GM19468 (cell line): ENCODE measurements around the gene KATNAL1.
"Not testable (repeated sequence)": the region's sequence is repeated elsewhere in the genome, so short reads cannot be mapped to it uniquely, and the experiment has no call there.

Experiments
- ATAC-seq: cut with Tn5 transposase; IDR thresholded peaks from one replicate; pipeline ENCODE4 v1.9.1; 2021; ENCODE audit warnings: mild to moderate bottlenecking, moderate library complexity, moderate number of reproducible peaks; ENCODE audit not compliant: unreplicated experiment; ENCODE audit errors: extremely low read depth

The KATNAL1 gene

DNA sequence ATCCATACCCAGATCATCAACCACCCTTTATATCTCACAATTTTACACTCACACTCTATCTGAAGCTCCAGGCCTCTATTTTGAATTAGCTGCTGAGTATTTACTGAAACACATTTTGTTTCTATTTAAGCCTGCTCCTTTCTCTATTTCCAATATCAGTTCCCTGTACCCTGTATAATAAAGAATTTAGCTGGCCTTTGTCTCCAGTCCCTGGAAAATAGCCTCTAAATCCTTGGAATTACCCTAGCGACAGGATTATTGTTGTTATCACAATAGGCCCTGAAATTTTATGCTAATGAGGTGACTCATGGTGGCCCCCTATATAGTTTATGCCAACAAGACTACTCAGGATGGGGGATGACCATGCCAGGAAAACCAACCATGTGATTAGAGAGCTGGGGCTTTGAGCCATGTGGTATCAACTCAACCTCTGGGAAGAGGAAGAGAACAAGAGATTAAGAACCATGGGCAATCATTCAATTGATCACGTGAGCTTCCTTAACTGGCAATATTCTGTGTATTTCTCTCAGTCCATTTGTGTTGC lies 72.7 kb downstream of the KATNAL1 start:
- no peak for ATAC-seq

DNA sequence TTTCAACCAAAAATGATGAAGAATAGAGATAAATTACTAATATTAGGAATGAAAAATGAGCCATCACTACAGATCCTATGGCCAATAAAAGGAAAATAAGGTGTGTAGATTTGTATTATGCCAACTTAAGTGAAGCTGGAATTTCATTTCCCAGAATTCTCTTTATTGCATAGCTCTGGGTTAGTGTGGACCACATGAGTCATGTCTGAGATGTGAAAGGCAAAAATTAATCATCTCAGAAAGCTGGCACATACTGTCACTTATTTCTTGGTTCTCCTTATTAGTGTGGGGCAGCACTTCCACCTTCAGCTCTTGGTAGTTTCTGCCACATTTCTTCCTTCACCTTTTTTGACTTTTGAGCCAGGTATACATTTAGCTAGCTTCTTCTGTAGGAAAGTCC lies 82.6 kb downstream of the KATNAL1 start:
- no peak for ATAC-seq

- ATAC-seq = no peak
These were observed 85.1 kb downstream of the KATNAL1 start for GRCh38 chr13:30222254-30222653.

DNA sequence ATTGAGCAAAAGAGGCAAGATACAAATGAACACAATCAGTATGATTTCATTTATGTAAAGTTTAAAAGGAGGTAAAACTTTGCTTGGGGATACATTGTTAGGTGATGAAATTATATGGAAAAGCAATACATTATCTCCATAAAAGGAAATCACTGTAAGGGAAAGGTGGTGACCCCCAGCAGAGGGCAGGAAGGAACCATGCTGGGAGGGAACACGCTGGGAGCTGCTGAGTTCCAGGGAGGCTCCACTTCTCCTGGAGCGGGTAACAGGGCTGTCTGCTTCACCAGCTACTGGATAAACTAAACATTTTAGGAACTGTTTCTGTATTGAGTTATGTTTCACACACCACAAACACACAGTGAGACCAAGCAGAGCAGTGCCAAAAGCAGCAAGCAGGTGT lies 91.2 kb downstream of the KATNAL1 start:
- ATAC-seq = no peak

DNA sequence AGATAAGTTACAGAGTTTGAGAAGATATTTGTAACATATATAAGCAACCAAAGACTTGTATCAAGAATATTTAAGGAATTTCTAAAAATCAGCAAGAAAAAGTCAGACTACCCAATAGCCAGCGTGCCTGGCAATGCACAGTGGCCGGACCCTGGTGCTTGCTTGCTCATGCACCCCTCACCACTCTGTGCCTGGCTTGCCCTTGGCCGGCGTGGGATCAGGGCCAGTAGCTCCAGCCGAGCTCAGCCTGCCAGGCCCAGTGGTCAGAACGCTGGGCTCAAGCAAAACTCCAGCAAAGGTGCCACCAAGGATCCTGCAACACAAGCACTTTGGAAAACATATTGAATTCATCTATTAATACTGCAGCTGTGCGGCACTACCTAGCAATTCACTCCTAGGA lies 95.1 kb downstream of the KATNAL1 start:
- no peak for ATAC-seq

GRCh38 chr13:30211745-30212144 lies 95.6 kb downstream of the KATNAL1 start:
- ATAC-seq = no peak

GRCh38 chr13:30204564-30204963 lies 102.8 kb downstream of the KATNAL1 start:
- ATAC-seq = peak; percentile 14

GRCh38 chr13:30196025-30196424 lies 111.3 kb downstream of the KATNAL1 start:
- no peak for ATAC-seq

GRCh38 chr13:30194906-30195305 lies 112.4 kb downstream of the KATNAL1 start:
- ATAC-seq = no peak

DNA sequence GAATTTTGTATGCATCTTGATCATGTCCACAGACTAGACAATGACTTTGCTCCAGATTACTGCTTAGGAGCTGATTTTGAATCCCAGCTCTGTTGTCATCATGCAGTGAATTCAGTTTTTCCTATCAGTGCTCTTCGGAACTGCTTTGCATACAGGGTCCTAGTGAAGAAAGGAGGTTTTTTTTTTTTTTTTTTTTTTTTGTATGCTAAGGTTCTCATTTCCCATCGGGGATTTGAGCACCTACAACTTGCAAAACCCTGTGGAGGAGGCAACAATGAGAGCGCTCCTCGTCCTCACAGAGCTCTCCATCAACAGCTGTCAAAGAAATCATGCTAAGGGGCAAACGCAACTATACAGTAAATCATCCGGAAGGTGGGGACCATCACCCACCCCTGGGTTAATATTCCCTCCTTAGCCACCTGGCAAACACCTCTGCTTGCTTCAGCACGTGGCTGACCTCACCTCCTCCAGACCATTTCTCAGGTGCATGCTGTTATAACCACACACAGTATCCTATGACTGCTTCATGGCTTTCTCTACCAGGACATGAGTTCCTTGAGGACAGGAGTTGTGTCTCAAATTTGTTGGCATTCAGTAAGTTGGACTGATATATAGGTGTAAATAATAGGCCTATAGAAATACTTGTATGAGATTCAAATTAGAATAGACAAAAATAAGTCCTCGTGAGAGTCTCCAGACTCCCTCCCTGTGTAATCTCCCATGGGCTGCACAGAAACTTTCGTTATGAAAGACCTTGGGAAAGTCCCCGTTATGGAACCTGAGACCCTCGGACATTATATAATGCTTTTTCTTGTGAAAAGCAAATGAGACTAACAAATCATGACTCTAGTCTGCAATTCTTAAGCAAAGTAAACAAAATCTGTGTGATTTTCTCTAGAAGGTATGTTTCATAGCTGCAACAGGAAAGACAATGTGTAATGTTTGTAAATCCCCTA lies 113.8 kb downstream of the KATNAL1 start:
- ATAC-seq = no peak

- no peak for ATAC-seq
These were observed 114.8 kb downstream of the KATNAL1 start for GRCh38 chr13:30192320-30193093.

DNA sequence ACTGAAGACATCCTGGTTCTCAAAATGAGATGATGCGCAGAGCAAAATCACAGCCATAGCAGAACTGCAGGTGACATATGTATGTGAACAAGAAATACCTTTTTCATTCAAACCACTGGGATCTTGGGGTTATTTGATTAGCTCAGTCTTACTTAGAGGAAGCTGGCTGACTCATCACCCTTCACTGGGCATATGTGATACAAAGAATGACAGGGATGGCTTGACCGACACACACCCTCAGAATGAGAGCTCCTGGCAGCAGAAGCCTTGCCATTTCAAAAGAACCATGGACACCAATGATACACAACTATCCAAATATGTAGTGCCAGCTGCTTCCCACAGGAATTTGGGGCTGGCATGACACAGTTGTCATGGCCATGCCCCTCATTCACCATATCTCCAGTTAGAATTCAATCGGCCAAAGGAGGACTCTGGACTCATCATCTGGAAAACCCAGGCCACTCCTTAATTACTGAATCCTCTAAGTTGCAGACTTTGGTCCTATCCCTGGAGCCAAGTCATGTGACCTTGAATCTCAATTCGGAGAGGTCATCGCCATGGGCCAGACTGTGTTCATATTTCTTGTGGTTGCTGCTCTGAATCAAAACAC lies 115.8 kb downstream of the KATNAL1 start:
- ATAC-seq = no peak

GRCh38 chr13:30186634-30187415 lies 120.5 kb downstream of the KATNAL1 start:
- ATAC-seq = no peak

DNA sequence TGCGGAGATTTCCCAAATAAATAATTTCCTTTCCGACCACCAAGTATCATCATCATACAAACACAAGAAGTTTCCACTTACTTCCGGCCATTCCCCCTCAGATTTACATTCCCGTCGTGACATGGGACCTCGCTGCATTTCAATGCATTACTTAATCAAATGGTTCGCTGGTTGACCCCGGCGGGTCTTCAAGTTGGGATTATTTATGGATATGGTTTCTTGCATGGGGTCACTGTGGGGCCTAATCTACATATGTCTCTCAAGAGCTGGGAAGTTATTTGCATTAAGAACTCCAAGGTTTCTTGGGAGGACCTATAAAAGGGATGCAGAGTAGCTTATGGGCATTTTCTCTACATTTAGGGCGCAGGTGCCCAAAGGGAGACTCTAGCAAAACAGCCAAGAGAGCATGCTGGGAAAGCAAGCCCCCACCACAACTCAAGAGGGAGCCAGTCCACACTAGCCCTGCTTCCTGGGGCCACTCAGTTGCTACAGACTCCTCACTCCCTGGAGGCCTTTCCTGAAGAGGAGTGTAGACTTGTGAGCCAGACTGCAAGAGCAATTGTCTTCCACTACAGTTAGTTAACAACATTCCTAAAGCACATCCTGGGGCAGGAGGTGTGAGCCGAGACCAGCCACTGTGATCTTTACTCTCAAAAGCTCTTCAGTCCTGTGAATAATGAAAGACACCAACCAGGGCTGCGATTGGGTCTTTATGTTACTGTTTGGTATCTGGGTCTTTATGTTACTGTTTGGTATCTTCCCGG lies 125.3 kb downstream of the KATNAL1 start:
- no peak for ATAC-seq

- ATAC-seq = no peak
These were observed 127.6 kb downstream of the KATNAL1 start for GRCh38 chr13:30179597-30180276.

DNA sequence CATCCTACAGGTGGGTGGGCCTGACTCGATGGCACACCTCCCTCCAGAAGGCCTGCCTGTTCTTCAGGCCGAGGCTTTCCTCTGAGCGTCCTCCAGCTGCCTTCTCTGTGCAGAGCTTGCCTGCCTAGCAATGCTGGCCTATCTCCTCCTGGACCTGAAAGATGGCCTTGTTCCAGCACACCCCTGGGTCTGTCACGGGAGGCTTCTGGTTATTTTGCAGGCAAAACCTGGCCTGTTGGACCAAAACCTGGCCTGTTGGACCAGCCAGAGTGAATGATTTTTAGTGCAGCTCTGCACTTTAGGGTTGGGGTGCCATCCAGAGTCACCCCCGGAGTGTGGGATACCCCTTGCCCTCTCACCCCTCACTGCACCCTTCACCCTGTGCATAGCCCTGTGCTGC lies 128.4 kb downstream of the KATNAL1 start:
- no peak for ATAC-seq

GRCh38 chr13:30175166-30175565 lies 132.2 kb downstream of the KATNAL1 start:
- no peak for ATAC-seq

DNA sequence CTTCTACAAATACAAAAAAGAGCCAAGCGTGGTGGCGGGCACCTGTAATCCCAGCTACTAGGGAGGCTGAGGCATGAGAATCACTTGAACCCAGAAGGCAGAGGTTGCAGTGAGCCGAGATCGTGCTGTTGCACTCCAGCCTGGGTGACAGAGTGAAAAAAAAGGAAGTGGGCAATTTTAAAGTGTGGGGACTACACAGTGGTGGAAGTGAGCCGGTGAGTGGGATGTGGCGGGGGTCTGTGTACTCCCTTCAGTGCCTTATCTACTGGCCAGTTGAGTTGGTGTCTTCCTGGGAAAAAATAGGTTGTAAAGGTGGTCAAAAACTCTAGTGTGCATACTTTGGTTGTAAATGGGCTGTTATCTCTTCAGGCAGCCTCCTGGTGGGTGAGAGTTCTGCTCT lies 133.1 kb downstream of the KATNAL1 start:
- not testable (repeated sequence) for ATAC-seq

- ATAC-seq = no peak
These were observed 134.1 kb downstream of the KATNAL1 start for GRCh38 chr13:30173303-30173610.
